Gastroesophageal sphincter (tissue), 3 donors: ENCODE measurements around the gene EIPR1.

Source experiments
- CTCF ChIP-seq, 4 experiments: fragments of 200-600 bp in 2 of 4; fragments of 450-650 bp in 2 of 4; sonication (generic) in 1 of 4; IDR thresholded peaks; one replicate each; pipeline ENCODE4 v1.5.1; 2017 to 2019; ENCODE audit warnings: antibody characterized with exemption in 4 of 4, mild to moderate bottlenecking in 2 of 4, moderate library complexity in 2 of 4
- EP300 ChIP-seq: sonication (generic); formaldehyde crosslinking; IDR thresholded peaks from one replicate; pipeline ENCODE4 v1.6.1; 2017; ENCODE audit warnings: antibody characterized with exemption, mild to moderate bottlenecking
- POLR2A ChIP-seq, 2 donors: fragments of 450-650 bp; IDR thresholded peaks; one replicate each; pipeline ENCODE4 v1.6.1; 2017; ENCODE audit warnings: antibody characterized with exemption in 2 of 2, mild to moderate bottlenecking in 2 of 2, moderate library complexity in 1 of 2
- POLR2AphosphoS5 ChIP-seq: sonication (generic); formaldehyde crosslinking; IDR thresholded peaks from one replicate; pipeline ENCODE4 v1.6.1; 2017; ENCODE audit warnings: antibody characterized with exemption

GRCh38 chr2:3238951-3239841, 138.4 kb downstream of the EIPR1 start:
- TF ChIP-seq CTCF (IDR thresholded peaks at IDR 0.05) (no peak), POLR2A (IDR thresholded peaks at IDR 0.05) (no peak), POLR2AphosphoS5 (no peak), EP300 (no peak)
